Activated T-helper 1 cell treated with anti-CD3 and anti-CD28 coated beads, Interleukin-12 subunit alpha, Interleukin-12 subunit beta, Interleukin-2, Interleukin-4 antibody, amounts not matched to agents 30 ng/mL and 10 ng/mL and 1 ng/mL, durations not matched to agents 14 hours and 24 hours and 36 hours (primary cell): Measurements from ENCODE around the gene BACH1. TPM values are rescaled to one million over a fixed set of nuclear protein-coding genes. Genes with fewer than 3 reads are reported as not detected.
A peak's percentile ranks its signal among the peaks of the same experiment; 100 is the strongest.

Experiments
- DNase-seq: peaks from one replicate; pipeline ENCODE4 v3.0.0; 2021; ENCODE audit warnings: low spot score
- H3K27ac Mint-ChIP-seq: one replicate; pipeline ENCODE4 v1.8.0; 2021; ENCODE audit warnings: mild to moderate bottlenecking, mixed read lengths
- H3K27me3 Mint-ChIP-seq: one replicate; pipeline ENCODE4 v1.8.0; 2022; ENCODE audit warnings: mild to moderate bottlenecking, moderate library complexity, mixed read lengths; ENCODE audit not compliant: insufficient read depth
- H3K36me3 Mint-ChIP-seq: one replicate; pipeline ENCODE4 v1.8.0; 2021; ENCODE audit warnings: low read depth, mixed read lengths
- H3K4me1 Mint-ChIP-seq: one replicate; pipeline ENCODE4 v1.8.0; 2021; ENCODE audit warnings: low read depth, mixed read lengths
- H3K4me3 Mint-ChIP-seq: one replicate; pipeline ENCODE4 v1.8.0; 2021; ENCODE audit warnings: mild to moderate bottlenecking, moderate library complexity, mixed read lengths
- H3K9me3 Mint-ChIP-seq: one replicate; pipeline ENCODE4 v1.8.0; 2021; ENCODE audit warnings: mixed read lengths
- intact Hi-C: fragments of 100-400 bp; cut with micrococcal nuclease; formaldehyde crosslinking; loops from one replicate; pipeline ENCODE4 v1.15.1; 2024
- total RNA-seq: library from RNA; stranded (reverse); gene quantifications from 2 replicates; pipeline ENCODE4 v1.2.3, GENCODE V29; 2022

The BACH1 gene
- total RNA-seq, 1 donor from 2014 or later = 22.7 TPM

GRCh38 chr21:29362758-29363157, 64.0 kb downstream of the BACH1 start:
- intact Hi-C loops = no loop called here
- H3K27me3 Mint-ChIP-seq = no peaks in the 10 kb centered on the region
- H3K9me3 Mint-ChIP-seq = peaks cover 4% of the 10 kb centered on the region
- no peak overlapping the region for H3K27ac Mint-ChIP-seq
- H3K4me1 Mint-ChIP-seq = no peaks in the 10 kb centered on the region
- no peak overlapping the region for H3K4me3 Mint-ChIP-seq
- no peak for DNase-seq
- H3K36me3 Mint-ChIP-seq = peaks cover 6% of the 10 kb centered on the region

DNA sequence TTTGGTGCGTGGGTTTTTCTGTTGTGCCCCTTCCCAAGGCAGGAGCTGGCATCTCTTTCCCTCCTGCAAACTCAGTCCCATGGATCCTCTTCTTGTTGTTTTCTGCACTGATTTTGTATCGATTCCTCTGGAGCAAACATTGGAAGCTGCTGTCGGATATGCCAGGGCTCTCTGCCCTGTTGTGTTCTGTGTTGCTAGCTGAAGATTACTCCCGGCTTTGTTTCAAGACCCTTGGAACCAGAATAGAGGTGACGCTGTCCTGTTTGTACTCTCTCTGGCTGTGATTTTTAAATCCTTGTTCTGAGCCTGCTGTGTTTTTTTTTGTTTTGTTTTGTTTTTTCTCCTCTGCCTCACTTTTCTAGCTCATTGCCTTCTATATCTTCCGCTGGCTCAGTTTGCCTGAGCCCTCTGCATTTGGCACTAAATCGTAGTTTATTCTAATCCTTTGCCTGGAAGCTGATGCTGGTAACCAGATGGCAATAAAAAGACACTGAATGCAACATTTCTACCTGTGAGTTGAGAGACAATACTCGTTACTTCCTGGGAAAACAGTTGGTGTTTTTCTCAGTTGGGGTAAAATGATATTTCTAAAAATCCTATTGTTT, 67.0 kb downstream of the BACH1 start:
- intact Hi-C loops = no loop called here
- Mint-ChIP-seq H3K4me1 (peaks cover 2% of the 10 kb centered on the region), H3K27me3 (no peaks in the 10 kb centered on the region)

DNA sequence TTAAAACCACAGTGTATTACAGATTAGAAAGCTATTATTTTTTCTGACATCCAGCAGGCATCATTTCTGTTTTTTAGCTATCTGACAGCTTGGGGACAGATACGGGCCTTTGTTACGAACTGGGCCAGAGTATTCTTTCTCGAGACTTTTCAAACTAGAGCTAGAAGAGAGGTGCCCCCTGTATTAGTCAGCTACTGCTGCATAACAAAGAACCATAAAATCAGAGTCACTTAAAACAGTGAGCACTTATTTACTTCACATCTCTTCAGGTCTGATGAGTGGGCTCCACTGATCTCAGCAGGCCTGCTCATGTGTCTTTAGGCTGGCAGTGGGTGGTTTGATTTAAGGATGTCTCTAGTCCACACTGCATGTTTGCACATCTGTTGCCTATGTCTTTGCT, 67.8 kb downstream of the BACH1 start:
- Mint-ChIP-seq H3K27me3 (no peaks in the 10 kb centered on the region), H3K27ac (no peak overlapping the region), H3K9me3 (peaks cover 4% of the 10 kb centered on the region), H3K4me1 (peaks cover 10% of the 10 kb centered on the region), H3K4me3 (no peak overlapping the region), H3K36me3 (peaks cover 4% of the 10 kb centered on the region)
- intact Hi-C loops = no loop called here
- DNase-seq = no peak

More for the DNA sequence above, 67.0 kb downstream of the BACH1 start:
- H3K9me3 Mint-ChIP-seq = peaks cover 4% of the 10 kb centered on the region
- no peak overlapping the region for H3K4me3 Mint-ChIP-seq
- no peak overlapping the region for H3K27ac Mint-ChIP-seq
- H3K36me3 Mint-ChIP-seq = peaks cover 6% of the 10 kb centered on the region
- no peak for DNase-seq

GRCh38 chr21:29367335-29367734, 68.6 kb downstream of the BACH1 start:
- no peak overlapping the region for H3K27ac Mint-ChIP-seq
- peaks cover 4% of the 10 kb centered on the region for H3K9me3 Mint-ChIP-seq
- peaks cover 18% of the 10 kb centered on the region for H3K4me1 Mint-ChIP-seq
- intact Hi-C loops = no loop called here
- H3K4me3 Mint-ChIP-seq = no peak overlapping the region
- DNase-seq = no peak
- no peaks in the 10 kb centered on the region for H3K27me3 Mint-ChIP-seq
- H3K36me3 Mint-ChIP-seq = peaks cover 4% of the 10 kb centered on the region

DNA sequence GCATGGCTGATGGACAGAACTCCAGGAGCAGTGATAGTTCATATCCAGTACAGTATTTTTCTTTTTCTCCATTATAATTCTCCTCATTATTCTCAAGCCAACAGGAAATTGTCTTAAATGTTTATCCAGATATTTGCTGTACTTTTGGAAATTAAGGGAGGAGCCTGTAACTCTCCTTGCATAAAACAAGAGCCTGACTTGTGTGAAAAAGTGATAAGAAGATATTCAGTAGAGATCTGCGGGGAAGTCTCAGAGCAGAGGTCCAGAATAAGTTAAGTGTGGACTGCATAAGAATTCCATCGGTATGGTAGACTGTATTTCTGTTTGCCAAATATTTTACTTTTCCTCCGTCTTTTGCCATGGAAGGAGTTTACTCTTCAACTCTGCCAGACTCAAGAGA, 70.2 kb downstream of the BACH1 start:
- intact Hi-C loops = no loop called here
- Mint-ChIP-seq H3K27me3 (no peaks in the 10 kb centered on the region), H3K4me3 (no peak overlapping the region), H3K4me1 (peaks cover 20% of the 10 kb centered on the region), H3K36me3 (peaks cover 3% of the 10 kb centered on the region), H3K27ac (no peak overlapping the region), H3K9me3 (peaks cover 4% of the 10 kb centered on the region)
- DNase-seq = no peak

- H3K4me3 Mint-ChIP-seq = no peak overlapping the region
- H3K4me1 Mint-ChIP-seq = peaks cover 23% of the 10 kb centered on the region
- intact Hi-C loops = loop anchor here (1.0 to 5.0 kb wide), 5 partner anchors 124 to 299 kb away; partner anchors contain the start of gene CCT8
- no peak for DNase-seq
- H3K27ac Mint-ChIP-seq = no peak overlapping the region
- H3K9me3 Mint-ChIP-seq = peaks cover 4% of the 10 kb centered on the region
- H3K27me3 Mint-ChIP-seq = no peaks in the 10 kb centered on the region
- H3K36me3 Mint-ChIP-seq = peaks cover 3% of the 10 kb centered on the region
Measured at GRCh38 chr21:29371464-29371863, 72.7 kb downstream of the BACH1 start.

- DNase-seq = peak; percentile 39
- Mint-ChIP-seq H3K4me1 (peaks cover 30% of the 10 kb centered on the region), H3K27me3 (no peaks in the 10 kb centered on the region), H3K36me3 (peaks cover 3% of the 10 kb centered on the region), H3K27ac (no peak overlapping the region), H3K9me3 (no peaks in the 10 kb centered on the region), H3K4me3 (no peak overlapping the region)
- intact Hi-C loops = loop anchor here (1.0 to 5.0 kb wide), 7 partner anchors 24 to 300 kb away; partner anchors contain the start of gene CCT8
Measured at GRCh38 chr21:29372063-29372802, 73.5 kb downstream of the BACH1 start.

DNA sequence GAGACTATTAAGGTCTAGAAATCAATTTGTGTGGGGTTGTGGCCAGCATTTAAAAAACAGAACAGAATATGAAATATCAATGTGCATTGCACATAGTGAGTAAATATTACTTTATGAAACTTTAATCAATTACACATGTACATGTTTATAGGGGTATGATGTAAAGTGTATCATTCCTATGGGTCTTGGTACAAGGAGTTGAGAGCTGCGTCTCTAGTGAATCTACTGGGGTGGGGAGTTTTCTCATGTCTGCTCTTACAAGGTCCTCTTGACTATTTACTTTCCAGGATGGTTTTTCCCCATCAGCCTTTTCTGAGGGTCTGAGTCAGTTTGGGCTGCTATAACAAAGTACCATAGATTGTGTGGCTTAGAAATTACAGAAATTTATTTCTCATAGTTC, 75.8 kb downstream of the BACH1 start:
- Mint-ChIP-seq H3K4me1 (peaks cover 30% of the 10 kb centered on the region), H3K9me3 (no peaks in the 10 kb centered on the region), H3K27ac (no peak overlapping the region), H3K4me3 (no peak overlapping the region), H3K27me3 (no peaks in the 10 kb centered on the region), H3K36me3 (peaks cover 3% of the 10 kb centered on the region)
- DNase-seq = no peak
- intact Hi-C loops = loop anchor here (5.0 kb wide), 3 partner anchors 127 to 302 kb away; partner anchors contain the start of gene CCT8

DNA sequence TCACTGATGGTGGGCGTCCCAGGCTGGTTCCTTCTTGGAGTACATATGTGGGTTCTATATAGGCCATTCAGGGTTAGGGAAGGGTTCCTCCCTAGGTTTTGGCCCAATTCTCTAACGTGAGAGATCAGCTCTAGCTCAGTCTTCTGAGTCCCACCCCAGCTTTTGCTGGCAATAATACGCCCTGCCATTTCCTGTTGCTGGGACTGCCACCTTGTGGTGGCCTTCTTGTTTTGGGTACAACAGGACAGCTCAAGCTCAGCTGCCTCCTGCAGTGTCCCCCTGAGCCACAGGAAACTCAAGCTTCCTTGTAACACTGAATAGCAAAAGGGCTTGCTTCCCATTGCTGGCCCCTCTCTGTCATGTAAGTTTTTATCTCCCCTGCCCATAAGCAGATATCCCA, 77.8 kb downstream of the BACH1 start:
- no peak overlapping the region for H3K4me3 Mint-ChIP-seq
- no peak overlapping the region for H3K27ac Mint-ChIP-seq
- peak; percentile 25 for DNase-seq
- peaks cover 3% of the 10 kb centered on the region for H3K36me3 Mint-ChIP-seq
- peaks cover 21% of the 10 kb centered on the region for H3K4me1 Mint-ChIP-seq
- intact Hi-C loops = loop anchor here (1.0 kb wide), 1 partner anchor 286 kb away; no protein-coding TSS in a partner anchor
- H3K27me3 Mint-ChIP-seq = no peaks in the 10 kb centered on the region
- no peaks in the 10 kb centered on the region for H3K9me3 Mint-ChIP-seq

- no peak overlapping the region for H3K27ac Mint-ChIP-seq
- H3K36me3 Mint-ChIP-seq = peaks cover 3% of the 10 kb centered on the region
- H3K4me3 Mint-ChIP-seq = no peak overlapping the region
- intact Hi-C loops = no loop called here
- peaks cover 14% of the 10 kb centered on the region for H3K4me1 Mint-ChIP-seq
- DNase-seq = no peak
- no peaks in the 10 kb centered on the region for H3K9me3 Mint-ChIP-seq
- H3K27me3 Mint-ChIP-seq = no peaks in the 10 kb centered on the region
Measured at GRCh38 chr21:29377266-29377665, 78.5 kb downstream of the BACH1 start.

GRCh38 chr21:29378832-29379231, 80.1 kb downstream of the BACH1 start:
- Mint-ChIP-seq H3K36me3 (no peaks in the 10 kb centered on the region), H3K4me1 (peaks cover 11% of the 10 kb centered on the region), H3K27me3 (no peaks in the 10 kb centered on the region), H3K27ac (no peak overlapping the region), H3K9me3 (no peaks in the 10 kb centered on the region), H3K4me3 (no peak overlapping the region)
- intact Hi-C loops = no loop called here
- DNase-seq = no peak

- intact Hi-C loops = no loop called here
- peaks cover 11% of the 10 kb centered on the region for H3K4me1 Mint-ChIP-seq
- no peak for DNase-seq
- no peaks in the 10 kb centered on the region for H3K36me3 Mint-ChIP-seq
- H3K27me3 Mint-ChIP-seq = no peaks in the 10 kb centered on the region
- H3K9me3 Mint-ChIP-seq = no peaks in the 10 kb centered on the region
- H3K4me3 Mint-ChIP-seq = no peak overlapping the region
- no peak overlapping the region for H3K27ac Mint-ChIP-seq
Measured at GRCh38 chr21:29379517-29380054, 80.9 kb downstream of the BACH1 start.

DNA sequence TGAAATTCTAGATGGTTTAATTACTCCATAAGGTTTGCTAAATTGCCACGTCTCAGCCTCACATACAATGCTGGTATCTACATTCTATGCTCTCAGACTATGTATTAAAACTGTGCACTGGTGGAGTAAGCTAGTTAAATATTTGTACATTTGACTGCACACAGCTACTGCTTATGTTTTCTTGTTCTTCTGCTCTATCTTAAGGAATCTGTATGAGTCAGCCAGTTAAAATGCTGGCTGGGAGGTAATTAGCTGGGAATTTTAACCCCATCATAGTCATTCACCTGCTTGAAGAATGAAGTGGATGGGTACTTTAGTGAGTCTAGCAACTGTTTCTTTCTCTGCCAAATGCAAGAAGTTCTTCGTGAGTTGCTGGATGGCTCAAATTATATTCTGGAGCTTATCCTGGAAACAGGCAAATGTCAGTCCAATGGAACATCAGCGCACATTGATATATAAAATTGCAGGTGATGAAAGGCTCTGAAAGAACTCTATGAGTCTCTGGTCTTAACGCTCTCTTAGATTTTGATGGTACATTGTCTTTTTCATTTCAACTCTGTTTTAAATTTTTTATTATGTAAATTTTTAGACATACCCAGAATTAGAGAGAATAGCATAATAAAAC, 83.4 kb downstream of the BACH1 start:
- no peak overlapping the region for H3K4me3 Mint-ChIP-seq
- DNase-seq = no peak
- peaks cover under 1% of the 10 kb centered on the region for H3K4me1 Mint-ChIP-seq
- no peaks in the 10 kb centered on the region for H3K9me3 Mint-ChIP-seq
- H3K27me3 Mint-ChIP-seq = no peaks in the 10 kb centered on the region
- no peak overlapping the region for H3K27ac Mint-ChIP-seq
- intact Hi-C loops = no loop called here
- H3K36me3 Mint-ChIP-seq = no peaks in the 10 kb centered on the region
